K562 (cell line): ENCODE data around the gene ATP9A. TPM values are rescaled to one million over a fixed set of nuclear protein-coding genes. Genes with fewer than 3 reads are reported as not detected.

Experiments used
- ATAC-seq: fragments of 200-7000 bp; cut with Tn5 transposase; 3 replicates; pipeline ENCODE4 v1.9.1; 2020; ENCODE audit warnings: moderate library complexity
- BruUV-seq: library from RNA; stranded (reverse); fragments of 400-500 nt; replicated peaks from 2 replicates; lab custom pipeline; 2021; lab: Mats Ljungman, UMichigan
- CTCF ChIA-PET: fragments of 300-600 bp; formaldehyde crosslinking; extraction: SDS; loops from one replicate; lab custom pipeline; 2021; ENCODE audit warnings: low intra/inter-chr PET ratio; lab: Yijun Ruan, JAX
- POLR2A ChIA-PET: fragments of 300-600, 350-650 bp; sonication (Branson Sonifier 250); formaldehyde crosslinking; extraction: SDS; loops from one replicate; lab custom pipeline; 2021; ENCODE audit warnings: antibody characterized with exemption, inconsistent platforms; lab: Yijun Ruan, JAX
- DNase-seq, 4 experiments: peaks; one replicate each; pipeline versions ENCODE4 v3.0.0 to v3.0.0-alpha.2; 2011 to 2018; ENCODE audit warnings: low spot score in 3 of 4, mixed read lengths in 3 of 4; ENCODE audit errors: extremely low read depth in 1 of 4
- FAIRE-seq: peaks from 2 replicates; lab custom pipeline; 2011; peaks lifted over from hg19 to GRCh38; lab: Jason Lieb, UNC
- H2AFZ ChIP-seq: 2 replicates; pipeline ENCODE4 v1.6.0; 2011; ENCODE audit warnings: low read depth, low read length, control low read depth, inconsistent platforms
- H3K27ac ChIP-seq: fragments of 200-600 bp; 3 replicates; pipeline ENCODE4 v1.8.0; 2011; ENCODE audit warnings: low read depth, mild to moderate bottlenecking, control low read depth, inconsistent platforms, low read length, moderate library complexity, mixed read lengths; ENCODE audit errors: extremely low read depth
- H3K27me3 ChIP-seq, 2 experiments: fragments of 300-600 bp in 1 of 2; 2 replicates in 1 of 2; 3 replicates in 1 of 2; pipeline versions ENCODE4 v1.6.0 to v1.8.0; 2011; ENCODE audit warnings: inconsistent platforms in 2 of 2, low read length in 2 of 2, mild to moderate bottlenecking in 1 of 2, mixed read lengths in 1 of 2, moderate library complexity in 1 of 2; ENCODE audit not compliant: control insufficient read depth in 2 of 2, insufficient read depth in 2 of 2
- H3K36me3 ChIP-seq: fragments of 300-600 bp; 3 replicates; pipeline ENCODE4 v1.8.0; 2011; ENCODE audit warnings: mild to moderate bottlenecking, low read length, inconsistent platforms; ENCODE audit not compliant: control insufficient read depth, insufficient read depth
- H3K4me1 ChIP-seq, 2 experiments: fragments of 200-600 bp in 1 of 2; replicated peaks in 1 of 2; 2 replicates in 1 of 2; 3 replicates in 1 of 2; pipeline versions ENCODE4 v1.5.1 to v1.8.0; 2011; ENCODE audit warnings: inconsistent platforms in 2 of 2, low read length in 2 of 2, mild to moderate bottlenecking in 1 of 2, mixed read lengths in 1 of 2, moderate library complexity in 1 of 2; ENCODE audit not compliant: control insufficient read depth in 2 of 2, insufficient read depth in 2 of 2
- H3K4me2 ChIP-seq: 2 replicates; pipeline ENCODE4 v1.6.1; 2011; ENCODE audit warnings: low read length, control low read depth, inconsistent platforms, mixed read lengths; ENCODE audit not compliant: insufficient read depth
- H3K4me3 ChIP-seq: fragments of 200-600 bp; sonication (generic), shearing (Covaris generic); 2 replicates; pipeline ENCODE4 v1.5.1; 2016; ENCODE audit warnings: control low read depth, inconsistent platforms
- H3K79me2 ChIP-seq: fragments of 200-600 bp; 3 replicates; pipeline ENCODE4 v1.8.0; 2011; ENCODE audit warnings: low read length, inconsistent platforms; ENCODE audit not compliant: control insufficient read depth, insufficient read depth
- H3K9ac ChIP-seq, 2 experiments: 2 replicates each; pipeline versions ENCODE4 v1.6.0 to v1.6.1; 2011; ENCODE audit warnings: low read depth in 2 of 2, low read length in 2 of 2, control low read depth in 1 of 2, inconsistent platforms in 1 of 2, mild to moderate bottlenecking in 1 of 2, mixed read lengths in 1 of 2; ENCODE audit not compliant: insufficient read depth in 1 of 2
- H3K9me1 ChIP-seq: one replicate; pipeline ENCODE4 v1.6.0; 2011; ENCODE audit warnings: inconsistent platforms, mild to moderate bottlenecking, low read length, moderate library complexity; ENCODE audit not compliant: control insufficient read depth, insufficient read depth
- H3K9me3 ChIP-seq: replicated peaks from 2 replicates; pipeline ENCODE4 v1.5.1; 2011; ENCODE audit warnings: low read depth, low read length, inconsistent platforms; ENCODE audit not compliant: control insufficient read depth, insufficient read depth
- H4K20me1 ChIP-seq: replicated peaks from 2 replicates; pipeline ENCODE4 v1.6.1; 2011; ENCODE audit warnings: low read length, inconsistent platforms, mixed read lengths; ENCODE audit not compliant: control insufficient read depth, insufficient read depth
- ADNP ChIP-seq: fragments of 200-800 bp; sonication (Bioruptor generic); IDR thresholded peaks from 2 replicates; pipeline ENCODE4 v1.6.1; 2016; ENCODE audit warnings: missing genetic modification characterization, missing compliant biosample characterization
- BACH1 ChIP-seq: fragments of 200-800 bp; sonication (Bioruptor generic); IDR thresholded peaks from 2 replicates; pipeline ENCODE4 v1.6.1; 2016; ENCODE audit warnings: missing genetic modification characterization, missing compliant biosample characterization
- CHD2 ChIP-seq: IDR thresholded peaks from 2 replicates; pipeline ENCODE4 v1.6.1; 2011; ENCODE audit warnings: low read depth, low read length
- CREM ChIP-seq: IDR thresholded peaks from 2 replicates; pipeline ENCODE4 v1.6.1; 2014; ENCODE audit warnings: antibody characterized with exemption, low read depth
- FOXK2 ChIP-seq, 2 experiments: fragments of 450-650 bp; IDR thresholded peaks in 1 of 2; conservative IDR thresholded peaks in 1 of 2; 2 replicates each; pipeline ENCODE4 v1.6.1; 2016; ENCODE audit warnings: low read depth in 2 of 2, mild to moderate bottlenecking in 1 of 2
- HMG20A ChIP-seq: fragments of 450-650 bp; formaldehyde crosslinking; conservative IDR thresholded peaks from 2 replicates; pipeline ENCODE4 v1.4.0; 2020; ENCODE audit warnings: mild to moderate bottlenecking, mixed read lengths
- NFRKB ChIP-seq: fragments of 450-650 bp; IDR thresholded peaks from 2 replicates; pipeline ENCODE4 v1.6.1; 2016; ENCODE audit warnings: low read depth
- POLR2AphosphoS5 ChIP-seq: IDR thresholded peaks from 2 replicates; pipeline ENCODE4 v1.6.1; 2011; ENCODE audit warnings: mild to moderate bottlenecking, low read depth, low read length, moderate library complexity; ENCODE audit not compliant: control insufficient read depth, insufficient read depth
- SIRT6 ChIP-seq: IDR thresholded peaks from one replicate; pipeline ENCODE4 v1.6.1; 2012; ENCODE audit warnings: low read depth, mild to moderate bottlenecking, control low read depth, inconsistent platforms, low read length, moderate library complexity
- YY1 ChIP-seq, 3 experiments: IDR thresholded peaks; 2 replicates each; pipeline ENCODE4 v1.6.1; 2011; ENCODE audit warnings: low read length in 2 of 3, mild to moderate bottlenecking in 2 of 3, moderate library complexity in 2 of 3, borderline replicate concordance in 1 of 3, control low read depth in 1 of 3, low read depth in 1 of 3; ENCODE audit not compliant: insufficient read depth in 3 of 3, insufficient replicate concordance in 2 of 3, control insufficient read depth in 1 of 3, insufficient read length in 1 of 3; ENCODE audit errors: extremely low read depth in 1 of 3
- ZNF143 ChIP-seq: sonication (generic); formaldehyde crosslinking; IDR thresholded peaks from 2 replicates; pipeline ENCODE4 v1.9.0; 2022; ENCODE audit warnings: mild to moderate bottlenecking, missing genetic modification reagents
- ZNF707 ChIP-seq: fragments of 250-450 bp; sonication (Bioruptor Pico); conservative IDR thresholded peaks from 2 replicates; pipeline ENCODE4 v1.8.0; 2022; ENCODE audit warnings: inconsistent platforms, mild to moderate bottlenecking, moderate library complexity
- WGBS: fragments of 100-300 bp; shearing (Covaris generic); methylation state at CpG from one replicate; pipeline ENCODE4 v1.1.6; 2016; ENCODE audit warnings: low coverage, mixed read lengths; ENCODE audit not compliant: insufficient coverage; ENCODE audit errors: missing lambda C conversion rate; 5-methylcytosine and 5-hydroxymethylcytosine counted together
- in situ Hi-C: fragments of 300-500 bp; cut with MboI; formaldehyde crosslinking; loops from 4 replicates; pipeline ENCODE4 v1.15.0; 2018; ENCODE audit warnings: inconsistent platforms, mixed read lengths
- intact Hi-C: fragments of 100-400 bp; cut with micrococcal nuclease; formaldehyde crosslinking; loops from 2 replicates; pipeline ENCODE4 v1.14.2; 2022
- polyA plus RNA-seq, 8 experiments: library from polyadenylated mRNA; depleted of rRNA in 4 of 8; stranded (reverse) in 5 of 8; unstranded in 3 of 8; fragments of >200 nt; fragmentation: Nextera tagmentation in 2 of 8; fragmentation: Illumina TruSeq in 1 of 8; extraction: Ambion mirVana in 2 of 8; extraction: Trizol in 1 of 8; gene quantifications; 2 replicates each; pipeline versions ENCODE4 v1.2.1 to v1.2.3, GENCODE V29; 2011 to 2014; ENCODE audit warnings: inconsistent platforms in 1 of 8, missing spikeins in 1 of 8
- total RNA-seq, 7 experiments: library from RNA; depleted of rRNA in 6 of 7; stranded (reverse); fragments of >200 nt in 6 of 7; fragmentation: Illumina TruSeq in 2 of 7; extraction: Trizol in 2 of 7; gene quantifications; 2 replicates each; pipeline versions ENCODE4 v1.2.1 to v1.2.3, GENCODE V29; 2011 to 2021; ENCODE audit warnings: low replicate concordance in 1 of 7

The ATP9A gene
- total and polyA plus RNA-seq, 9 of the 15 experiments (the other 6 are each of a cell fraction or from before 2014, with no cell fraction given): 0.18 to 0.62 (median 0.29) TPM

GRCh38 chr20:51732096-51732791, 35.9 kb downstream of the ATP9A start:
- DNase-seq: peak in 1 of 4 experiments; percentile 2
- H3K9me1 ChIP-seq: no peaks in the 10 kb centered on the region
- FAIRE-seq: no peak
- H3K4me1 ChIP-seq: no peaks in the 10 kb centered on the region; a peak in 1 of 5 replicates
- no peak overlapping the region for H2AFZ ChIP-seq
- H3K9ac ChIP-seq: no peak overlapping the region
- ChIA-PET CTCF (no interaction called here), POLR2A (interaction anchor here (0.7 kb wide), 1 partner anchor 618 kb away, joined by 3 read pairs; no protein-coding TSS in a partner anchor)
- no peak overlapping the region for H3K4me3 ChIP-seq
- H3K79me2 ChIP-seq: no peaks in the 10 kb centered on the region
- no peak overlapping the region for H3K4me2 ChIP-seq
- no peak for TF ChIP-seq NFRKB
- TF ChIP-seq CREM: no peak
- H3K27ac ChIP-seq: no peak overlapping the region
- 0% methylated on average over 12 of the region's 12 CpGs for WGBS
- no peaks in the 10 kb centered on the region for H4K20me1 ChIP-seq
- intact Hi-C loops: no loop called here
- H3K36me3 ChIP-seq: no peaks in the 10 kb centered on the region
- H3K9me3 ChIP-seq: no peaks in the 10 kb centered on the region; the same call in 1 of the 2 replicates
- in situ Hi-C loops: no loop called here
- peaks cover 4 to 36% of the 10 kb centered on the region in 2 experiments for H3K27me3 ChIP-seq
- no peak for ATAC-seq
- BruUV-seq: no TSS peak

- ChIA-PET POLR2A (no interaction called here), CTCF (no interaction called here)
Observed at GRCh38 chr20:51731731-51732095, 36.5 kb downstream of the ATP9A start.

More at GRCh38 chr20:51731731-51732095, 36.5 kb downstream of the ATP9A start:
- in situ Hi-C loops (no loop called here), intact Hi-C loops (no loop called here)
- Histone ChIP-seq H4K20me1 (no peaks in the 10 kb centered on the region), H3K36me3 (no peaks in the 10 kb centered on the region), H3K9me1 (no peaks in the 10 kb centered on the region), H3K9ac (no peak overlapping the region), H3K4me3 (no peak overlapping the region), H3K9me3 (no peaks in the 10 kb centered on the region; the same call in 1 of the 2 replicates), H2AFZ (no peak overlapping the region), H3K27me3 (peaks cover 4 to 36% of the 10 kb centered on the region in 2 experiments), H3K79me2 (no peaks in the 10 kb centered on the region), H3K4me1 (no peaks in the 10 kb centered on the region; a peak in 1 of 5 replicates), H3K27ac (no peak overlapping the region), H3K4me2 (no peak overlapping the region)
- WGBS: 0% methylated on average over 7 of the region's 7 CpGs
- no peak for FAIRE-seq
- no peak for ATAC-seq
- no TSS peak for BruUV-seq
- DNase-seq: no peak
- no peak for TF ChIP-seq ZNF143 (CRISPR knock-in tag)
- no peak for TF ChIP-seq ZNF707 (CRISPR knock-in tag)
- no peak for TF ChIP-seq YY1 (IDR thresholded peaks at IDR 0.05; ENCODE audit: borderline replicate concordance in 1 of 3, control insufficient read depth in 1 of 3, extremely low read depth in 1 of 3, insufficient read depth in 3 of 3, insufficient read length in 1 of 3, insufficient replicate concordance in 2 of 3, low read depth in 1 of 3, low read length in 2 of 3)
- no peak for TF ChIP-seq SIRT6
- no peak for TF ChIP-seq CHD2
- no peak for TF ChIP-seq FOXK2 (conservative IDR thresholded peaks at IDR 0.05 in 1 of 2, IDR thresholded peaks at IDR 0.05 in 1 of 2; ENCODE audit: low read depth in 2 of 2)
- TF ChIP-seq POLR2AphosphoS5: no peak
- no peak for TF ChIP-seq BACH1
- no peak for TF ChIP-seq HMG20A
- no peak for TF ChIP-seq ADNP
